GM21717 (cell line): ENCODE measurements around the gene FHIP1B.

ENCODE experiments used
- ATAC-seq: cut with Tn5 transposase; IDR thresholded peaks from one replicate; pipeline ENCODE4 v1.9.1; 2021; ENCODE audit warnings: mild to moderate bottlenecking, moderate library complexity; ENCODE audit not compliant: unreplicated experiment

Gene FHIP1B

GRCh38 chr11:6202041-6202440 is 32.4 kb downstream of the FHIP1B start:
- no peak for ATAC-seq

GRCh38 chr11:6201481-6201880 is 33.0 kb downstream of the FHIP1B start:
- no peak for ATAC-seq

- no peak for ATAC-seq
Measured at GRCh38 chr11:6200975-6201374, 33.5 kb downstream of the FHIP1B start.

- ATAC-seq = no peak
Measured at GRCh38 chr11:6199174-6199810, 35.1 kb downstream of the FHIP1B start, which contains the start of gene OR52W1. OR52W1 (plus strand) TSS chr11:6199224; CDS start chr11:6199224, 0 bp downstream.

DNA sequence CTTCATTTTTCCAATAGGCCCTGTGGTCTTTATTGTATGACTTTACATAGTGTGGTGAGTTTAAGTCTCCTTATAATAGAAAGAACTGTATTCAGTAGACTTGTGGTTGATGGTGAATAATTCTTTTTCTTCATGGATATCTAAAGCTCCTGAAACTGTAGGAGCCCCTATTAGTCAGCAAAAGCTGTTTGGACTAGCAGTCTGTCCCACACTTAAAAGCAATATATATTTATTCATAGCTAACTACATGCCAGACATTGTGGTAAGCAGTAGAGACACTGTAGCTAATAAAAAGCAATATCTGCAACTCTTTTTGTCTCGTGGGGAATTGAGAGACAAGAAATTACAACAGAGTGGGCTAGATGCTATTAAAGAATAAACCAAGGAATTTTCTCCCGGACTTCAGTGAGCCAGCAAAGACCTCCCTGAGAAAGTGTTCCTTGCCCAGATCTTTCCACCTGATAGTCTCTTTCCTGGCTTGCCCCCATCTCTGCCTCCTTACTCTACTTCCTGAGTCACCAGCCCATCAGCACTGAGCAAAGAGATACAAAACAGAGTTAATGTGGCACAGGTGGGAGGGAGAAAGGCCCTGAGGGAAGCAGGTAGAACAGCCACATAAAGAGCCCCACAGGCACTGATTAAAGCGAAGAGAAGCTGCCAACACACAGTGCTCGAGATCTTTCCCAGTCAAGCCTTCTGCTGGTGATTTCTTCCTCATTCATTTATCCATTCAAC is 36.8 kb downstream of the FHIP1B start:
- no peak for ATAC-seq

- ATAC-seq = no peak
Measured at GRCh38 chr11:6196396-6196795, 38.0 kb downstream of the FHIP1B start.

GRCh38 chr11:6194065-6194581 is 40.3 kb downstream of the FHIP1B start:
- ATAC-seq = no peak

GRCh38 chr11:6191742-6192141 is 42.7 kb downstream of the FHIP1B start:
- ATAC-seq = no peak

DNA sequence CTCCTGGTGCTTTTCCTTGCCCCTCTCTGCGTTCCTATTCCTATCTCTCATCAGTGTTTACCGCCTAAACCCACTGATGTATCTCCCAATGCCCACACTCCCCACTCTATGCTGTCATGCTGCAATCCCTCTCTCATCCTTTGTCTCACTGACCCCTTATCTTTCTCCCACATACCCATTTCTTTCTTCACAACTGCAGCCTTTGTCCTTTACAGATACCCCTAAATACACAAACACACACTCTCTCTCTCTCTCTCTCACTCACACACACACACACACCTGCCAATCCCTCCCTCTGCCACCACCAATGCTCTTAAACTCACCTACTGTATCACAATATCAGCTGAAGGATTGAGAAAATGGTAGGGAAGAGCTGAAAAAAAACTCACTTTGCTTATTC is 59.0 kb downstream of the FHIP1B start:
- ATAC-seq = no peak

GRCh38 chr11:6170226-6170625 is 64.2 kb downstream of the FHIP1B start, which contains the start of gene OR52B2:
OR52B2 (minus strand) TSS chr11:6170326; CDS start chr11:6170326, 0 bp downstream.
- no peak for ATAC-seq
